GM23338 (cell line): ENCODE data around the gene LRMDA. TPM values are rescaled to one million over a fixed set of nuclear protein-coding genes. Genes with fewer than 3 reads are reported as not detected.

ENCODE experiments used
- ATAC-seq: fragments of 200-7000 bp; cut with Tn5 transposase; 3 replicates; pipeline ENCODE4 v1.9.1; 2020
- DNase-seq: peaks from one replicate; pipeline ENCODE4 v3.0.0-alpha.2; 2015; ENCODE audit warnings: low spot score
- H2AFZ ChIP-seq: fragments of 200-600 bp; sonication (generic); 2 replicates; pipeline ENCODE4 v1.8.0; 2016; ENCODE audit warnings: antibody characterized with exemption, mild to moderate bottlenecking, moderate library complexity
- H3F3A ChIP-seq: fragments of 200-600 bp; sonication (generic); replicated peaks from 2 replicates; pipeline ENCODE4 v1.8.0; 2017; ENCODE audit warnings: antibody characterized with exemption, mixed run types, low read depth
- H3K27ac ChIP-seq: fragments of 200-600 bp; sonication (generic); 2 replicates; pipeline ENCODE4 v1.6.1; 2016; ENCODE audit warnings: low read depth
- H3K27me3 ChIP-seq: fragments of 200-600 bp; sonication (generic); 2 replicates; pipeline ENCODE4 v1.8.0; 2016; ENCODE audit warnings: mild to moderate bottlenecking, mixed run types, moderate library complexity; ENCODE audit not compliant: insufficient read depth
- H3K36me3 ChIP-seq: fragments of 200-600 bp; sonication (generic); 2 replicates; pipeline ENCODE4 v1.8.0; 2016; ENCODE audit warnings: mild to moderate bottlenecking; ENCODE audit not compliant: insufficient read depth
- H3K4me1 ChIP-seq: fragments of 200-600 bp; sonication (generic); 2 replicates; pipeline ENCODE4 v1.8.0; 2016; ENCODE audit warnings: mild to moderate bottlenecking, moderate library complexity; ENCODE audit not compliant: insufficient read depth
- H3K4me2 ChIP-seq: fragments of 200-600 bp; sonication (generic); 2 replicates; pipeline ENCODE4 v1.7.1; 2017; ENCODE audit warnings: mixed run types
- H3K4me3 ChIP-seq: fragments of 200-600 bp; sonication (generic); 2 replicates; pipeline ENCODE4 v1.6.1; 2016; ENCODE audit warnings: mixed run types
- H3K79me2 ChIP-seq: fragments of 200-600 bp; sonication (generic); replicated peaks from 2 replicates; pipeline ENCODE4 v1.8.0; 2017; ENCODE audit warnings: mild to moderate bottlenecking; ENCODE audit not compliant: insufficient read depth
- H3K9me2 ChIP-seq: fragments of 200-600 bp; sonication (generic); 2 replicates; pipeline ENCODE4 v1.8.0; 2017; ENCODE audit not compliant: insufficient read depth
- H4K20me1 ChIP-seq: fragments of 200-600 bp; sonication (generic); replicated peaks from 2 replicates; pipeline ENCODE4 v1.8.0; 2017; ENCODE audit warnings: mild to moderate bottlenecking; ENCODE audit not compliant: insufficient read depth
- H3K27ac Mint-ChIP-seq: 2 replicates; pipeline ENCODE4 v1.8.0; 2020; ENCODE audit warnings: inconsistent platforms, mild to moderate bottlenecking, moderate library complexity, mixed read lengths
- H3K27me3 Mint-ChIP-seq: 3 replicates; pipeline ENCODE4 v1.8.0; 2022; ENCODE audit warnings: low read depth, mild to moderate bottlenecking, moderate library complexity, mixed read lengths, inconsistent platforms; ENCODE audit not compliant: insufficient read depth, poor library complexity
- H3K36me3 Mint-ChIP-seq: 3 replicates; pipeline ENCODE4 v1.8.0; 2021; ENCODE audit warnings: low read depth, mild to moderate bottlenecking, inconsistent platforms, moderate library complexity, mixed read lengths
- H3K4me1 Mint-ChIP-seq: 3 replicates; pipeline ENCODE4 v1.8.0; 2020; ENCODE audit warnings: mild to moderate bottlenecking, inconsistent platforms, mixed read lengths
- H3K4me3 Mint-ChIP-seq: 3 replicates; pipeline ENCODE4 v1.8.0; 2021; ENCODE audit warnings: moderate library complexity, mild to moderate bottlenecking, inconsistent platforms, mixed read lengths
- H3K9me3 Mint-ChIP-seq: 3 replicates; pipeline ENCODE4 v1.8.0; 2020; ENCODE audit warnings: moderate library complexity, mild to moderate bottlenecking, inconsistent platforms, mixed read lengths
- CREB1 ChIP-seq: fragments of 250-450 bp; sonication (Bioruptor Pico); IDR thresholded peaks from 2 replicates; pipeline ENCODE4 v1.5.0; 2020; ENCODE audit warnings: low read depth, mild to moderate bottlenecking, moderate library complexity
- EZH2 ChIP-seq: fragments of 200-600 bp; sonication (generic); IDR thresholded peaks from one replicate; pipeline ENCODE4 v1.8.0; 2017; ENCODE audit warnings: antibody characterized with exemption, mild to moderate bottlenecking, low read depth; ENCODE audit not compliant: unreplicated experiment
- EZH2phosphoT487 ChIP-seq: fragments of 200-600 bp; sonication (generic); IDR thresholded peaks from one replicate; pipeline ENCODE4 v1.8.1; 2018; ENCODE audit warnings: antibody characterized with exemption; ENCODE audit not compliant: unreplicated experiment
- STAT1 ChIP-seq: IDR thresholded peaks from one replicate; pipeline ENCODE4 v1.6.1; 2016; ENCODE audit warnings: antibody characterized with exemption; ENCODE audit not compliant: unreplicated experiment
- ZNF114 ChIP-seq: fragments of 250-450 bp; sonication (Bioruptor Pico); IDR thresholded peaks from 2 replicates; pipeline ENCODE4 v1.5.0; 2020; ENCODE audit warnings: mild to moderate bottlenecking, moderate library complexity
- ZNF462 ChIP-seq: fragments of 250-450 bp; sonication (Bioruptor Pico); IDR thresholded peaks from 2 replicates; pipeline ENCODE4 v1.5.0; 2020; ENCODE audit warnings: mild to moderate bottlenecking, moderate library complexity
- polyA plus RNA-seq: library from polyadenylated mRNA; unstranded; fragments of >200 nt; fragmentation: Nextera tagmentation; extraction: Ambion mirVana; gene quantifications from 2 replicates; pipeline ENCODE4 v1.2.1, GENCODE V29; 2016
- total RNA-seq: library from RNA; depleted of rRNA; stranded (reverse); fragments of >200 nt; shearing (Covaris generic); gene quantifications from 2 replicates; pipeline ENCODE4 v1.2.3, GENCODE V29; 2014

Gene LRMDA
- total and polyA plus RNA-seq, 2 experiments from 2014 or later: 0.90 to 1.8 TPM

- Histone ChIP-seq H3K9me2 (peaks cover 10% of the 10 kb centered on the region; the same call in 1 of the 2 replicates), H3K27me3 (no peaks in the 10 kb centered on the region), H3K79me2 (no peaks in the 10 kb centered on the region), H3K4me2 (no peak overlapping the region), H4K20me1 (no peaks in the 10 kb centered on the region), H2AFZ (no peak overlapping the region), H3K36me3 (no peaks in the 10 kb centered on the region), H3K4me1 (peaks cover 10% of the 10 kb centered on the region; the same call in 1 of the 2 replicates), H3K4me3 (no peak overlapping the region), H3F3A (no peaks in the 10 kb centered on the region), H3K27ac (no peak overlapping the region)
- ATAC-seq: no peak
- H3K4me3 Mint-ChIP-seq: no peak overlapping the region
- no peak for DNase-seq
- no peaks in the 10 kb centered on the region for H3K9me3 Mint-ChIP-seq
- no peak for TF ChIP-seq CREB1 (CRISPR knock-in tag)
- TF ChIP-seq STAT1: no peak
- TF ChIP-seq EZH2: no peak
- TF ChIP-seq ZNF114: no peak
- TF ChIP-seq ZNF462 (CRISPR knock-in tag): no peak
- peaks cover 18% of the 10 kb centered on the region for H3K4me1 Mint-ChIP-seq
- no peak overlapping the region for H3K27ac Mint-ChIP-seq
- no peaks in the 10 kb centered on the region for H3K36me3 Mint-ChIP-seq
- H3K27me3 Mint-ChIP-seq: peaks cover 9% of the 10 kb centered on the region
Observed at GRCh38 chr10:75508814-75509306, 77.4 kb downstream of the LRMDA start.

- peaks cover 9% of the 10 kb centered on the region for H3K27me3 Mint-ChIP-seq
- H3K9me2 ChIP-seq: peaks cover 10% of the 10 kb centered on the region; the same call in 1 of the 2 replicates
- H3K36me3 ChIP-seq: no peaks in the 10 kb centered on the region
- no peak overlapping the region for H3K27ac ChIP-seq
- H3K4me1 Mint-ChIP-seq: peaks cover 20% of the 10 kb centered on the region
- H3K4me3 Mint-ChIP-seq: no peak overlapping the region
- no peaks in the 10 kb centered on the region for H3F3A ChIP-seq
- H3K4me2 ChIP-seq: no peak overlapping the region
- no peaks in the 10 kb centered on the region for H3K79me2 ChIP-seq
- no peaks in the 10 kb centered on the region for H3K27me3 ChIP-seq
- H4K20me1 ChIP-seq: no peaks in the 10 kb centered on the region; the same call in 1 of the 2 replicates
- no peak for ATAC-seq
- no peak overlapping the region for H3K27ac Mint-ChIP-seq
- DNase-seq: no peak
- H3K4me3 ChIP-seq: no peak overlapping the region
- H2AFZ ChIP-seq: no peak overlapping the region
- TF ChIP-seq EZH2phosphoT487: no peak
- peaks cover 10% of the 10 kb centered on the region; the same call in 1 of the 2 replicates for H3K4me1 ChIP-seq
- H3K9me3 Mint-ChIP-seq: no peaks in the 10 kb centered on the region; the same call in 2 of the 3 replicates
- no peaks in the 10 kb centered on the region; the same call in 2 of the 3 replicates for H3K36me3 Mint-ChIP-seq
Observed at GRCh38 chr10:75509706-75510105, 78.3 kb downstream of the LRMDA start.
